Measurements from ENCODE around the gene CAMK1D.

Gene CAMK1D

GRCh38 chr10:12768156-12769100 is 419.1 kb downstream of the CAMK1D start:
- ATAC-seq (no peak), DNase-seq (no peak)

DNA sequence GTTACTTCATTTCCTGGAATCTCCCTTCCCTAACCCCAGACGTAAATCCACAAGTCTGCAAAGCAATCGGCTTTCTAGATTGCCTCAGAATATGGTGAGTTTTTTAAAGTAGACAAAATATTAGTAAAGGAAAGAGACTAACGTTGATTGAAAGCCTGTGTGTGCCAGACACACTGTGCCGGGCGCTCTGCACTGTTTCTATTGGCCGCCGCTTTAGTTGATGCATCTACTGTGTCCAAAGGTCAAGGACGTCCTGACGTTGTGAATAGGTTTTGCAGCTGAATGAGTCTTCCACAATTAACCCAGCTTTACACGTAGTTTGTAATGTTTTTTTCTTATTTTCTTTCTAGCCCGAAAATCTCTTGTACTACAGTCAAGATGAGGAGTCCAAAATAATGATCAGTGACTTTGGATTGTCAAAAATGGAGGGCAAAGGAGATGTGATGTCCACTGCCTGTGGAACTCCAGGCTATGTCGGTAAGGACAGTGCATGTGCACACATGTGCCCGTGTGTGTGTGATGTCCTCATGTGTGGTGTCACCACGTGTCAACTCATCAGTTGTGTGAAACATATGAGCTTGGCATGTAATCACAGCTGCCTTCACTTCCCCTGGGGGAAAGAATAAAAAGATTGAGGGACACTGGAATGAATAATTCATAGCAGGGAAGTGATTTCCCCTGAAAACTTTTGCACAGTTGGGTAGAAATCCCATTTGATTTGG is 420.1 kb downstream of the CAMK1D start:
- no peak for ATAC-seq
- DNase-seq: no peak

GRCh38 chr10:12771981-12772760 is 422.8 kb downstream of the CAMK1D start:
- no peak for DNase-seq
- ATAC-seq: no peak

DNA sequence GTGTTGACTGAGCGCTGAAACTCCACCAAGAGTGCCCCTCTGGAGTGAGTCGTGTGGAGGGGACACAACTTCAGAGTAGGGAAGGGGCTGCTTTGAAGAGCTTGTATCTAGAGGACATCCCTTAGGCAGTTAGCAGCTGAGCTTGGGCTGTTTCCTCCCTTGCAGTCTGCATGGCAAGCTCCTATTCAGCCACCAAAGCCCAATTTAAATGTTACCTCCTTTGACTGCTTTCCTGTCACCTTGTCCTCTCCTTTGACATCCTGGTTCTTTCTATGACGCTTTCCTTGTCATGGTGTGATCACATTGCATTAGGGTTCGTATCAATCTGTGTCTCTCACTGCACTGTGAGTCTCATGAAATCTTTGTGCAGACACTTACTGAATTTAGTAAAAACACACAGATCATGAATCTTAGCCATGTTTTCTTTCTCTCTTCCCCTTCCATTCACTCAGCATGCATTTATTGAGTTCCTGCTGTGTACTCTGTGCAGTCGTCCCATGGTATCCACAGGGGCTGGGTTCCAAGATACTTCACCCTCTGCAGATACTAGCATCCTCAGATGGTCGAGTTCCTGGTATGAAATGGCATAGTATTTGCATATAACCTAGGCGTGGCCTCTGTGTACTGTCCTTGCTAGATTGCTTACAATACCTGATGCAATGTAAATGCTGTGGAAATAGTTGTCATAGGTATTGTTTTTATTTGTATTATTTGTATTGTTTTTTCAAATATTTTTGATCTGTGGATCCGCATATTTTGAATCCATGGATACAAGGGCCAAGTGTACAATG is 423.6 kb downstream of the CAMK1D start:
- no peak for DNase-seq
- ATAC-seq: no peak

GRCh38 chr10:12774204-12774894 is 425.0 kb downstream of the CAMK1D start:
- DNase-seq (no peak), ATAC-seq (no peak)

DNA sequence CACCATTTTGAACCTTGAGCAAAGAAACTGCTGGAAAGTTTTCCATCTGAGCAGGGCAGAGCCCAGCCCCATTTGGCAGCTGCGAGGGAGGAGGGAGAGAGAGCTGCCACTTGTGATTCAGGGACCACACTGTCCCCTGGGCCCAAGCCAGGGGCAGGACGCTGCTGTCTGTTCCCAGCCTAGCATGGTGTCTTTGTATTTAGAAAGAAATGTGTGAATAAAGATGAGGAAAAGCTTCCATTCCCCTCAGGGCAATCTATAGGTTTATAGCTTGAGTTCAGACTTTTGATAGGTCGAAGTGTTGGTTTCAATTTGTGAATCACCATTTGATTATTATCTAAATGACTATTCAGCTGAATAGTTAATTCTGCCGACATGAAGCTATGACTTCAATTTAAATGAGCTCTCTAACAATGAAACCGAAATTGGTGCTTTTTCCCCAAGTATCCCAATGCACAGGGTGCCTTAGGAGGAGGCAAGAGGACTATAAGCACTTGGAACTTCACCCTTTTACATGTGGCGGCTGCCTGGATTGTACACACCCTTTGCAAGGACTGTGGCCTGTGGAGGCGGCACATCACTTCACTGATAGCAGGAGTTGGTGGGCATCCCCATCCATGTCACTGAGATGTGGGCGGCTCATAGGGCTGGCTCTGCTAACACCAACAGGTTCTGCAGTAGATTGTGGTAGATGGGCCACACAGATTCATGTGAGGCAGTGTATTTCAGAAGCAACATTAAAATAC is 428.7 kb downstream of the CAMK1D start:
- peak; percentile 15 for DNase-seq
- ATAC-seq: peak; percentile 66

DNA sequence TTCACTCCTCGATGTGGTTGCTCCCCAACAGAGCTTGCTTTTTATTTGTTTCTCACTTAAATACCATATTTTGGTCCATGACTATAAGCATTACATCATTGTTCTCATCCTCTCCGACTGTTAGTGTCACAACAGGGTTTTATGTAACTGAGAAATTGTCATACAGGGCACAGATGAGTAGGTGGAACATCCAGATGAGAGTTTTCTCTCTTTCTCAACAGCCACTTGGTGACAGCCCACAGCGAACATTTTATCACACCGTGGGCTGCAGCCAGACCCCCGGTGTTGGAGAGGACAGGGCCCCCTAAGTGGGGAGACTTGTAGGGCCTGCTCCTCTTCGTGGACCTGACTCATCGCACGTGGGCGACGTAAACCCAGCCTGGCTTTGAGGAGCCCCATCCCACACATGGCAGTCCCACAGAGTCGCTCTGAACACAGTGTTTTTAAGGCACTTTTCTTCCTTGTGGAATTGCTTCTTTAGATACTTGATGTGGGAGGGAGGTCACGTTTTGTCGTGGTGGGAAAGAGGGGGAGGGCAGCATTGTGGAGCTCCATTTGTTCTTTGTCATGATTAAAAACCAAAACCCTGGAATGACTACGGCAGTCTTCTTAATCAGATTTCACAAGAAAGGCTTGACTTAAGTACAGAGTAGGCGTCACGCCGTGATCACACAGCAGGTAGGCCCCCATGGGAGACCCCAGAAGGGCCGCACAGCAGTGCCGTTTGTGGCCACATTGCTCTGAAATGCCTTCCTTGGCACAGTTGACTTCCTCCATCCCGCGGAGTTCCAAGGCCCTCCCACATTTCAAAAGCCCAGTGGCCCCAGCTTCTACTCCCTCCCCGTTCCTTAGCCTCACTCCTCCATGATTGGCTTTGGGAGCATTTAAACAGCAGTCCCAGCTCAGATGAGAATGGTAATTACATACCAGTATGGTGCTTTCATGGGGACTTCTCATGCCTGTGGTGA is 431.6 kb downstream of the CAMK1D start:
- peak; percentile 33 for ATAC-seq
- peak; percentile 36 for DNase-seq

GRCh38 chr10:12781976-12782375 is 432.6 kb downstream of the CAMK1D start:
- ATAC-seq: no peak

GRCh38 chr10:12782537-12782936 is 433.2 kb downstream of the CAMK1D start:
- no peak for ATAC-seq
- DNase-seq: peak; percentile 62

More at GRCh38 chr10:12781976-12782375, 432.6 kb downstream of the CAMK1D start:
- no peak for DNase-seq

GRCh38 chr10:12783293-12783692 is 433.9 kb downstream of the CAMK1D start:
- no peak for ATAC-seq
- no peak for DNase-seq

DNA sequence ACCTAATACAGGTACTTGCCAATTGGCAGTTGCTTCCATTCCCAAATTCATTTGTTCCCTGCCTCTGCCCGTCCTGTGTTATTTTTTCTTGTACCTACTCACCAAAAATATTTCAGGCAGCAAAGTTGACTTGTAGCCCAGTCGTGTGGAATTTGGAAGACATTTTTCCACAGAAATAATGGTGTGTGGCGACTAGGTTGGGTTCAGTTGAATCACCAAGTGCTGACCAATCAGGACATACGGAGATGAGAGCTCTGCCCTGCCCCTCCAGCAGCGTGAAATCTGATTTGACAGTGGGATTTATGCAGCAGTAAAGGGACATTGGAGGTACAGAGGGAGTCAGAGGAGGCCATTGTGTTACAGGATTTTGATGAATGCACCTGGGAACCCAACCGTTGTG is 435.3 kb downstream of the CAMK1D start:
- ATAC-seq: no peak
- DNase-seq: no peak

DNA sequence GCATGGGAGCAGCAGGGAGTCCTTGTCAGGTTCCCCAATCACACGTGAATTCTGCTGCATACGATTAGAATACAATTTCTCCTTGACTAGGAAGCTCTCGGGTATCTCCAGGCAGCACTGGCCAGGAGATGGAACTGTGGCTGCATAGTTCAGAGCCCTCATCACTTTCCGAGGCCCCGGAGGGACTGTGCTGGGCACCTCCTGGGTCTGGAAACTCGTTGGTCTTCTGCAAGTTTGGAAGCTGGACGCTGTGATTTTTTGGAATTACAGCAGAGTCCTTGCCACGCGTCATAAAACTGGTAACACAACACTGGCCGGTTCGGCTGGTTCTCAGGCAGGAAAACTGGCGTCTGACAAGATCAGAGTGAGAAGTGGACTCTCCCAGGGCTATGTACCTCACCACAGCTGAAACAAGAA is 436.1 kb downstream of the CAMK1D start:
- no peak for ATAC-seq
- DNase-seq: no peak

GRCh38 chr10:12787297-12787696 is 437.9 kb downstream of the CAMK1D start:
- DNase-seq: no peak
- ATAC-seq: no peak

GRCh38 chr10:12788277-12788676 is 438.9 kb downstream of the CAMK1D start:
- no peak for ATAC-seq
- no peak for DNase-seq

DNA sequence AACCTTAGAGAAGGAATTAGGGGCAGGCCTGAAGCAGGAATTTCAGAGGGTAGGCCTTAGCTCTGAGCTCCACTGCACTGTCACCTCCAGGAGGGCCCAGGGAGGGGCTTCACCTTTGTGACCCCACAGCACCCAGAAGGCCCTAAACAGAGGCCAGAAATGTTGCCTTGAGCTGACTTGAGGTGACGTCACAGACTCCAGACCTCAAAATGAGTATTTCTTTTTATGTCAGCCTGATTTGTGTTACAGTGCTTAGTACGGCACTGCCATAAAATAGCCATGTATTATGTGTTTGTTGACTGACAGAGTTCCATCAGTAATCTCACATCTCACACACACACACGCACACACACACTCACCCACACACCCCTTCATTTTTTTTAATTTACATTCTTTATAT is 440.9 kb downstream of the CAMK1D start:
- DNase-seq: no peak
- ATAC-seq: no peak

DNA sequence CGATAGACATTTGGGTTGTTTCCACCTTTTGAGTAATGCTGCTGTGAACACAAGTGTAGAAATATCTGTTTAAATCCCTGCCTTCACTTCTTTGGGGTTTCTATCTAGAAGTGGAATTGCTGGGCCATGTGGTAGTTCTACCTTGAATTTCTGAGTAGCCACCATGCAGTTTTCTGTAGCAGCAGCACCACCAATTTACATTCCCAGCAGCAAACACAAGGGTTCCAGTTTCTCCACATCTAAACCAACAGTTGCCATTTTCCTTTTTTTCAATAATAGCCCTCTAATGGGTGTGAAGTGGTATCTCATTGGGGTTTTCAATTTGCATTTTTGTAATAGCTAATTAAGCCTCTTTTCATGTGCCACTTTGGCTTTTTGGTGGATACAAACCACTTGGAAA is 442.4 kb downstream of the CAMK1D start:
- DNase-seq: no peak
- ATAC-seq: no peak

DNA sequence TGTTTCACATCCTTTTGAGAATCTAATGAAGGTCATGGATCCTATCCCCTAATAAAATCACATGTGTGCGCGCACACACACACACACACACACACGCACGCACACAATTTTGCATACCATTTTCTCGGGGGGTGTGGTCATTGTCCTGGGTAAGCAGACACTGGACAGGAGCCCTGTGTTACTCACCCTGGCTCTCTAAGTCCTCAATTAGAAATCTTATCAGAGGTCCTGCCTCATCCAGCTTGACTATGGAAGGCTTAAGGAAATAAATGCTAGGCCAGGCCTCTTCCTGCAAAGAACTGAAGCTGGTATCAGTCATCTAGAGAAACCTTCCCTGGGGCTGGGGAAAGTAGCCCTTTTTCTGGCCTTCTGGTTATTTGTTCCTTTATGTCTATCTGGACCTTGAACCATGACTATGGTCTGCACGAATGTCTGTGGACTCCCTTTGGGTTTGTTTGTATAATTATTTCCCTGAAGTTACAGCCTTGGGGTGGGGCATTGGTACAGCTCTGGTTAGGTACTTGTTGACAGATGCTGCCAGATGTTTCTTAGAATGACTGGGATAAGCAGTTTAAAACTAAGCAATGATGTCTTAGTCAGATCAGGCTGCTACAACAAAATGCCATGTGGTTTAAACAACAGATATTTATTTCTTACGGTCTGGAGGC is 443.7 kb downstream of the CAMK1D start:
- no peak for ATAC-seq
- no peak for DNase-seq

DNA sequence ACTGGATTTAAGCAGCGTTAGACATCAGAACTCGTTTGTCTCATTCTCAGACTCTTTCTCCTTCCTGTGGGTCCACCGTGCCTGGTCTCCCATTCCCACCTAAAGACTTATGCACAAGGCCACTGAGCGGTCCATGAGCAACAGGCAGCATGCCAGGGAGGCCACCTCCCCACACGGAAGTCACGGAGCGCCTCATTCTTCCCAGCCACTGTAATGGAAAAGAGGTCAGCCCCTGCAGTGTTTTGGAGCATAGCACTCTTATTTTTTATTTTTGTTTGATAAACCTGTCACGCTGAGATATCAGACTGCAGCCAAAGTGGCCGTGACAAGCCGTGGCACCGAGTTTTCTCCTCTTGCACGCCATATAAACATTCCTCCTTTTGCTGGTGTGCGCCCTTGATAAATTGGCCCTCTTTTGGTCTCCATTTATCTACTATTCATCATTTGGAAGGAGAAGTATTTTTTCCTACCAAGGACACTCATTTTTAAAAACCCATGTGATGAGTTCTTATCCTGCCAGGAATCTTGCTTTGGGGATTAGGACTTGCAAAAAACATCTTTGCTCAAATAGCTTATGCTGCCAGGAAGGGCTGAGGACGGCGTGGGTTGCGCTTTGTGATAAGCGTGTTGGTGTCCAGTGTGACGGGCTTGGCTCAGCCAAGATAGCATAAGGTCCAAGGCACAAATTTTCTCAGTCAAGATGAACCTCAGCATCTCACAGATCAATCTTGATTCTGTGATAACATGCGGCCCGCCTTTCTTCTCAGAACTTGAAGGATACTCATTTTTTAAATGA is 446.2 kb downstream of the CAMK1D start:
- no peak for ATAC-seq
- no peak for DNase-seq

Measured in stimulated activated naive CD8-positive, alpha-beta T cell treated with anti-CD3 and anti-CD28 coated beads, Interleukin-15, Interleukin-2, amounts not matched to agents 100 U/mL and 50 U/mL, for 24 hours (primary cell).